Transverse colon (tissue), 4 donors: ENCODE data around the gene DHX58. TPM values are rescaled to one million over a fixed set of nuclear protein-coding genes. Genes with fewer than 3 reads are reported as not detected.

ENCODE experiments used
- DNase-seq: peaks from one replicate; pipeline ENCODE4 v3.0.0-alpha.2; 2019
- H3K27ac ChIP-seq, 4 donors: fragments of 200-600 bp; sonication (generic); 2 replicates each; pipeline ENCODE4 v1.5.1; 2016 to 2018; ENCODE audit warnings: inconsistent platforms in 4 of 4
- H3K27me3 ChIP-seq: fragments of 200-600 bp; sonication (generic); 2 replicates; pipeline ENCODE4 v1.5.1; 2017; ENCODE audit warnings: inconsistent platforms
- H3K36me3 ChIP-seq, 4 donors: fragments of 200-600 bp; sonication (generic); 2 replicates each; pipeline ENCODE4 v1.5.1; 2017 to 2019; ENCODE audit warnings: inconsistent platforms in 4 of 4
- H3K4me1 ChIP-seq, 4 donors: fragments of 200-600 bp; sonication (generic); 2 replicates each; pipeline ENCODE4 v1.5.1; 2017 to 2020; ENCODE audit warnings: inconsistent platforms in 4 of 4
- H3K4me3 ChIP-seq, 4 donors: fragments of 200-600 bp; sonication (generic); 1 replicate in 1 of 4; 2 replicates in 3 of 4; pipeline versions ENCODE4 v1.5.1 to v1.6.1; 2017 to 2019; ENCODE audit warnings: inconsistent platforms in 4 of 4
- H3K9me3 ChIP-seq, 2 donors: fragments of 200-600 bp; sonication (generic); 2 replicates each; pipeline ENCODE4 v1.5.1; 2017 to 2019; ENCODE audit warnings: inconsistent platforms in 2 of 2
- EP300 ChIP-seq: sonication (generic); formaldehyde crosslinking; IDR thresholded peaks from one replicate; pipeline ENCODE4 v1.6.1; 2017; ENCODE audit warnings: antibody characterized with exemption, low read depth
- POLR2A ChIP-seq: fragments of 450-650 bp; IDR thresholded peaks from one replicate; pipeline ENCODE4 v1.6.1; 2016; ENCODE audit warnings: antibody characterized with exemption, mild to moderate bottlenecking, moderate library complexity
- POLR2AphosphoS5 ChIP-seq, 3 donors: sonication (generic); formaldehyde crosslinking; IDR thresholded peaks; one replicate each; pipeline ENCODE4 v1.6.1; 2016; ENCODE audit warnings: antibody characterized with exemption in 3 of 3
- WGBS, 2 donors: methylation state at CpG; one replicate each; pipeline ENCODE4 v1.1.5; 2018; ENCODE audit warnings: low coverage in 1 of 2; 5-methylcytosine and 5-hydroxymethylcytosine counted together
- in situ Hi-C, 4 donors: fragments of 200-750 bp; cut with MboI; loops; one replicate each; pipeline versions ENCODE4 v1.15.0 to v1.15.1; 2017; ENCODE audit warnings: low sequenced_read_pairs in 3 of 4, low pct_ligation_motif_present in 1 of 4, low pct_unique_long_range_greater_than_20kb in 1 of 4
- intact Hi-C: fragments of 100-400 bp; cut with DNase I; formaldehyde crosslinking; loops from one replicate; pipeline ENCODE4 v1.15.1; 2023; ENCODE audit warnings: low total_unique reads
- total RNA-seq, 4 donors: library from RNA; depleted of rRNA; stranded (reverse); fragments of >200 nt; gene quantifications; one replicate each; pipeline ENCODE4 v1.1.0, GENCODE V29; 2016
- TF ChIP-seq, protein P1 (sequence below), 5 experiments: fragments of 200-600 bp in 3 of 5; fragments of 450-650 bp in 2 of 5; sonication (generic) in 3 of 5; IDR thresholded peaks; 1 replicate in 2 of 5; 2 replicates in 3 of 5; pipeline ENCODE4 v1.5.1; 2016 to 2017; ENCODE audit warnings: antibody characterized with exemption in 5 of 5, inconsistent platforms in 3 of 5, mild to moderate bottlenecking in 2 of 5, moderate library complexity in 1 of 5

DHX58 gene
- total RNA-seq, 4 donors from 2014 or later, result 4.6 to 14.6 (median 12.8) TPM

DNA sequence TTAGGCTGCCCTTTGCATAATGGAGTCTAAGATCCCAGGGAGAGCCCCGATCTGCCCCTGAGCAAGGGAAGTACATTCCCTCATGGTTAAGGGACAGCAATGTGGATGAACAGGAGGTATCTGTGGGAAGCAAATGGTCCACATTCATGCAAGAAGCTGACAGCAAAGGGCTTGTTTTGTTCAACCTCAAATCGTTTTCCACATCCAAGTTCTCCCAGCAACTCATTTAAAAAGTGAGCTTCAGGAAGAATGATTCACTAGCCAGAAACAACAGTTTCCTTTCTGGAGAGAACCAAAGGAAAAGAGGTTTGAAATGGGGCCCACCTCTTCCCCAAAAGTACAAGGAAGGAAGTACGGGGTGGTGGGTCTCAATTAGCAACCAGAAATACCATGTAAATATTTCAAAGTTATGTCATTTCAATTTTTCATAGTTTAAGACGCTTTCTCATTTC lies 19.5 kb upstream of the DHX58 start:
- intact Hi-C loops, result no loop called here
- no peak for DNase-seq
- Histone ChIP-seq H3K4me1 (peaks cover 26 to 65% (median 47%) of the 10 kb centered on the region in 4 donors), H3K27ac (peak overlapping the region; percentile 84 to 87 (median 86)), H3K9me3 (no peaks in the 10 kb centered on the region), H3K27me3 (no peaks in the 10 kb centered on the region), H3K4me3 (no peak overlapping the region), H3K36me3 (peaks cover 0 to 26% (median 13%) of the 10 kb centered on the region in 4 donors)
- TF ChIP-seq POLR2A, result no peak
- TF ChIP-seq POLR2AphosphoS5 (IDR thresholded peaks at IDR 0.05), result no peak
- no peak for TF ChIP-seq EP300
- TF ChIP-seq, protein P1, sequence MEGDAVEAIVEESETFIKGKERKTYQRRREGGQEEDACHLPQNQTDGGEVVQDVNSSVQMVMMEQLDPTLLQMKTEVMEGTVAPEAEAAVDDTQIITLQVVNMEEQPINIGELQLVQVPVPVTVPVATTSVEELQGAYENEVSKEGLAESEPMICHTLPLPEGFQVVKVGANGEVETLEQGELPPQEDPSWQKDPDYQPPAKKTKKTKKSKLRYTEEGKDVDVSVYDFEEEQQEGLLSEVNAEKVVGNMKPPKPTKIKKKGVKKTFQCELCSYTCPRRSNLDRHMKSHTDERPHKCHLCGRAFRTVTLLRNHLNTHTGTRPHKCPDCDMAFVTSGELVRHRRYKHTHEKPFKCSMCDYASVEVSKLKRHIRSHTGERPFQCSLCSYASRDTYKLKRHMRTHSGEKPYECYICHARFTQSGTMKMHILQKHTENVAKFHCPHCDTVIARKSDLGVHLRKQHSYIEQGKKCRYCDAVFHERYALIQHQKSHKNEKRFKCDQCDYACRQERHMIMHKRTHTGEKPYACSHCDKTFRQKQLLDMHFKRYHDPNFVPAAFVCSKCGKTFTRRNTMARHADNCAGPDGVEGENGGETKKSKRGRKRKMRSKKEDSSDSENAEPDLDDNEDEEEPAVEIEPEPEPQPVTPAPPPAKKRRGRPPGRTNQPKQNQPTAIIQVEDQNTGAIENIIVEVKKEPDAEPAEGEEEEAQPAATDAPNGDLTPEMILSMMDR (IDR thresholded peaks at IDR 0.05), result no peak
- 47 to 50% methylated on average over 2 to 4 of the region's 4 CpGs for WGBS, 2 donors
- in situ Hi-C loops, result no loop called here

DNA sequence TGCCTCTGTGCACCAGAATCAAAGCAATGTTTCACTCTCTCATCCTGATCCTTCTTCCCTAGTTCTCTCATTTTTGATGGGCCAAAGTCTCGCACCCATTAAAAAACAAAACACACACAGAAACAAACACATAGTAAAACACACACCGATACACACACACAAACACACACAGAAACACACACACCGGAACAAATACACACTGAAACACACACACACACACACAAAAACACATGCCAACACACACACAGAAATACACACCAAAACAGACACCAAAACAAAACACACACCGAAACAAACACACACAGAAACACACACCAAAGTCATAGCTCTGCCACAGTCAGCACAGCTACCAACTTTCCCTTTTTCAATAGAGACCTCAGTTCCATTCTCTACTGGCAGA lies 18.7 kb upstream of the DHX58 start:
- DNase-seq, result no peak
- peaks cover 0 to 32% (median 16%) of the 10 kb centered on the region in 4 donors for H3K36me3 ChIP-seq
- peak overlapping the region; percentile 84 to 87 (median 86) for H3K27ac ChIP-seq
- H3K4me3 ChIP-seq, result no peak overlapping the region
- TF ChIP-seq POLR2A, result no peak
- no peak for TF ChIP-seq EP300
- TF ChIP-seq, protein P1 (IDR thresholded peaks at IDR 0.05), result no peak
- no peak for TF ChIP-seq POLR2AphosphoS5 (IDR thresholded peaks at IDR 0.05)
- intact Hi-C loops, result no loop called here
- in situ Hi-C loops, result no loop called here
- H3K9me3 ChIP-seq, result no peaks in the 10 kb centered on the region
- H3K27me3 ChIP-seq, result no peaks in the 10 kb centered on the region
- WGBS, 2 donors, result 87 to 95% methylated on average over 3 to 4 of the region's 4 CpGs
- H3K4me1 ChIP-seq, result peaks cover 26 to 57% (median 40%) of the 10 kb centered on the region in 4 donors

DNA sequence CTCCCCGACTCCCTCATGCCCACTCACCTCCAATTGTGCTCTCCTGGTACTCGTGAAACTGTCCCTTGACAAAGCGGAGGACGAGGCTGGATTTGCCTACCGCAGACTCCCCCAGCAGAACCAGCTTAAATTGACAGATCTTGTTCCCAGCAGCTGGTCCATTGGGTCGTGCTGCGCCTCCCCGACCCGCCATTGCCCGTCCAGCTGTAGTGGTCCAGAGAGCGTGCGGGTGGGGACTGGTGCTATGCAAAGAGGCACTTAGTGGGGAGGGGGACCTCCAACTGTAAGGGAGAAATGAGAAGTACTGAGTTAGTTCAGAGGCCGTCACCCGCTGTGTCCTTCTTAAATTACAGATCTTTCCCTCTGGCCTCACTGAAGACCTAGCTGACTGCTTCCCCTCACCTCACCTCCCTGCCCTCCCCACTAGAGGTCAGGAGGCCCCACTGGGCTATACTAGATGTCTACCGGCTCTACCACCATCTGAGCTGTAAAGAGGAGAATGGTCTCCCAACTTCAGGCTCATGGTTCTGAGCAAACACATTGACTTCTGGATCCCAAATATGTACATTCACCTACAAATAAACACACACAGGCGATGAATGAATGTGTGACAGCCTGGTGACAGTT lies 17.9 kb upstream of the DHX58 start:
- no peak for DNase-seq
- TF ChIP-seq POLR2AphosphoS5 (IDR thresholded peaks at IDR 0.05), result no peak
- H3K4me1 ChIP-seq, result peaks cover 26 to 49% (median 33%) of the 10 kb centered on the region in 4 donors
- intact Hi-C loops (no loop called here), in situ Hi-C loops (no loop called here)
- H3K4me3 ChIP-seq, result no peak overlapping the region
- H3K9me3 ChIP-seq, result no peaks in the 10 kb centered on the region
- peak overlapping the region; percentile 5 to 87 (median 86) for H3K27ac ChIP-seq
- 97% methylated on average over 16 of the region's 16 CpGs; no CpG with 5 or more reads in 1 of the 2 donors for WGBS, 2 donors
- peaks cover 0 to 40% (median 20%) of the 10 kb centered on the region in 4 donors for H3K36me3 ChIP-seq
- H3K27me3 ChIP-seq, result no peaks in the 10 kb centered on the region

DNA sequence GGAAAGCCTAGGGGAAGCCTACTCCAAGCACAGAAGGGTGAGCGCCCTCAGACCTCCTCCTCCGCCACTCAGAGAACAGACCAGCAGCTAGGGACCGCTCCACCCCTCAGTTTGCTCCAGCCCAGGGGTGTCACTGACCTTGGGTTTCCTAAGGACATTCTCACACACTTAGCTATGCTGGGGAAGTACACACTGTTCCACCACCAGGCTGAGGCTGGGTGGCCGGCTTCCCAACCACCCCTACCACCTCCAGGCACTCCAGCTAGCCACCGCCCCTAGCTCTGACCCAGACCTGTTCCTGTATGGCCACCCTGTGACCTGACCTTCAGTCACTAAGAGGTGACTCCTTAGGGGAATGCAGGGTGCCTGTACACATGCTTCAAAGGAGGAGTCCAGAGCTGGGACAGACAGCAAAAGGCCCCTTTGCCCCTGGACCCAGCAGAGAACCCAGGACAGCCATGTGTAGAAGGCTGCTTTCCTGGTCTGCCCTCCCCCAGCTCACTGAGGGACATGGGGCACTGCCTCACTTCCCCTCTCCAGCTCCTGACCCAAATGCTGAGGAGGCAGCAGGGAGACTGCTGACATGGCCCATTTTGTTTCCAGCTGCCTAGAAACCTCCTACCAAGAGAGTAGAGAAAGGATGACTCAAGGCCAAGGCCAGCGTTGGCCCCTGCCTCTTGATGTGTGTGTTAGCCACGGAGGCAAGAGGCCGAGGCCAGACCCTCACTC lies 16.8 kb upstream of the DHX58 start:
- intact Hi-C loops, result no loop called here
- H3K27ac ChIP-seq, result peak overlapping the region; percentile 18 to 84 (median 30)

More for the DNA sequence above, 16.8 kb upstream of the DHX58 start:
- 92 to 100% methylated on average over 3 to 8 of the region's 8 CpGs for WGBS, 2 donors
- Histone ChIP-seq H3K27me3 (no peaks in the 10 kb centered on the region), H3K9me3 (no peaks in the 10 kb centered on the region), H3K4me1 (peaks cover 22 to 37% (median 23%) of the 10 kb centered on the region in 4 donors), H3K4me3 (no peak overlapping the region), H3K36me3 (peaks cover 0 to 42% (median 20%) of the 10 kb centered on the region in 4 donors)
- TF ChIP-seq POLR2A (no peak), POLR2AphosphoS5 (IDR thresholded peaks at IDR 0.05) (no peak), EP300 (no peak)
- TF ChIP-seq, protein P1 (IDR thresholded peaks at IDR 0.05), result no peak
- DNase-seq, result no peak
- in situ Hi-C loops, result no loop called here
